Panc1 (cell line): ENCODE measurements around the gene ARHGAP25.

ENCODE experiments used
- CTCF ChIP-seq: fragments of 450-650 bp; IDR thresholded peaks from 2 replicates; pipeline ENCODE4 v1.5.1; 2017; ENCODE audit warnings: mild to moderate bottlenecking
- POLR2AphosphoS5 ChIP-seq: IDR thresholded peaks from 2 replicates; pipeline ENCODE4 v1.6.1; 2012; ENCODE audit warnings: mild to moderate bottlenecking, low read depth, low read length, moderate library complexity

- TF ChIP-seq CTCF (no peak), POLR2AphosphoS5 (no peak)
Observed at GRCh38 chr2:68832233-68832869, 97.7 kb downstream of the ARHGAP25 start.
